GM18507 (cell line): ENCODE results near the gene UBE2G1.

Experiments
- DNase-seq: peaks from one replicate; pipeline ENCODE4 v3.0.0; 2011; ENCODE audit warnings: low read depth; ENCODE audit not compliant: insufficient read length; ENCODE audit errors: extremely low spot score
- FAIRE-seq: peaks from 2 replicates; lab custom pipeline; 2011; peaks lifted over from hg19 to GRCh38; lab: Jason Lieb, UNC

UBE2G1 gene

DNA sequence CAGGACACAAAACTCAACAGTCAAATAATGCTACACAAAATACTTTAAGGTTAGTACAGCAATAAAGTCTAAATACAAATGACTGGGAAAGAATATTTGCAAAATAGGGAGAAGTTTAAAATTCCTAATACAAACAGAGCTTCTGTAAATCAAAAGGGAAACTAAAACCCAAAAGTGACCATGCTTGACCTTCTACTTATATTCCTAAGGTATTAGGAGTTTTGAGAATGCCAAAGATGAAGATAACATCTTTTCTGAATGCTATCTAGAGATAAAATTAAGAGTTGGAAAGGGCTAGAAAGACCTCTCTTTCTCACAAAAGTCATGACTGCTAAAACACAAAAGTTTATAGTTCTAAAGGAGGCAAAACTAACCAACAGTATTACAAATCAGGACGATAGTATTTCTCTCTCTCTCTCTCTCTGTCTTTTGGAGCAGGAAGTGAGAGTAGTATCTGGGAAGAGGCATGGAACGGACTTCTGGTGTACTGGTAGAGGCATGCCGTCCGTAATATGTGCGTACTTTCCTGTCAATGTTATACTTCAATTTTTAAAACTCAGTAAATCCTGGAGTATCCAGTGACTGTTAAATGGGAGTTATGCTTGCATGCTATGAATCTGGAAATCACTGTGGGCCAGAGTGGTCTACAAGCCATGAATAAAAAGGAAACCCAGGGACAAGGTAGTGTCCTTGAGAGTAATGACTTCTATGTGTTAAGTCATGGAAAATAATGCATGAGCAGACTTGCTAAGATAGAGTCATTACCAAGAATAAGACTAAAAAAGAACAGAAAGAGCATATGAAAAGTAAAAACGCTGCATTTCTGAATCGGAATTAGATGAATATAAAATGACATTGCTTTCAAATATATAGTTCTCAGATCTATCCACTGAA, 53.0 kb downstream of the UBE2G1 start:
- peak; percentile 57 for FAIRE-seq
- no peak for DNase-seq

DNA sequence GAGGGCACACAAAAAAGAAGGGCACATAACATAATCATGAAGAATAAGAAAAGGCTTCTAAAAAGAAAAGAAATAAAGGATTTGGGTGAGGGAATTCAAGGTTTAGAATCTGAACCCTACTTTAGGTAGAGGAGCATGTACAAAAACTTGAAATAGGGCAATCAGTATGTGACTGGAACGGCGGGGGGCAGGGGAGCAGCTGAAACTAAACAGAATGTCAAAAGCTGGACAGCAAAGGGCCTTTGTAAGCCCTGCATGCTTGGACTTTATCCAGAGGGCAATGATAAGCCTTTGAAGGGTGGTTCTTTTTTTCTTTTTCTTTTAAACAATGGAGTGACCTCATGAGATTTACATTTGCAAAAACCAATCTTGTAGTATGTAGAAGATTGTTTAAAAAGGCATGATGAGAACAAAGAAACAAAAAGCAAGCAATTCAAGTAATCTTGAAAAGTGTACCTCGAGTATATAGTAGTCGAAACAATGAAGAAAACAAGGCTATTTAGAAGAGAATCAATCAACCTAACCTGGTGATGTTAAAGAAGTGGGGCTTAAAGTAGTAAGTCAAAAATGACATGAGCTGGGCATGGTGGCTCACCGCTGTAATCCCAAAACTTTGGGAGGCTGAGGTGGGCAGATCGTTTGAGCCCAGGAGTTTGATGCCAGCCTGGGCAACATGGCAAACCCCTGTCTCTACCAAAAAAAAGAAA, 56.0 kb downstream of the UBE2G1 start:
- FAIRE-seq (no peak), DNase-seq (no peak)

DNA sequence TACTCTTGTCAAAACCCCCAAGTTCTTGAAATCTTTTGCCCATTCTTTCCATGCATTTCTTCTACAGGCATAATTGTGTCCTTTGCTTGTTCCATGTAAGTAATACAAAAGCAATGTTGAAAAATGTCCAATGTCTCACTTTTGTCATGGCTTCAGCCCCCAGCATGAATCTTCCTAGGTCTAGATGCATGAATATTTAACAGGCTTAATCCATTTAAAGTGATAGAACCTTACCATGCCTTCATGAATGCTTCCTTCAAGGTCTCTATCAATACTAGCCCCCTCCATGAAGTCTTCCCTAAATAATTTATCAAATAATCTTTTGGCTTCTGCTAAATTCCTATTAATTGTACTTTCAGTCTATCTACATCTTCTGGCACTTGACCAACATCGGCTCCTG, 56.6 kb downstream of the UBE2G1 start:
- no peak for FAIRE-seq

DNA sequence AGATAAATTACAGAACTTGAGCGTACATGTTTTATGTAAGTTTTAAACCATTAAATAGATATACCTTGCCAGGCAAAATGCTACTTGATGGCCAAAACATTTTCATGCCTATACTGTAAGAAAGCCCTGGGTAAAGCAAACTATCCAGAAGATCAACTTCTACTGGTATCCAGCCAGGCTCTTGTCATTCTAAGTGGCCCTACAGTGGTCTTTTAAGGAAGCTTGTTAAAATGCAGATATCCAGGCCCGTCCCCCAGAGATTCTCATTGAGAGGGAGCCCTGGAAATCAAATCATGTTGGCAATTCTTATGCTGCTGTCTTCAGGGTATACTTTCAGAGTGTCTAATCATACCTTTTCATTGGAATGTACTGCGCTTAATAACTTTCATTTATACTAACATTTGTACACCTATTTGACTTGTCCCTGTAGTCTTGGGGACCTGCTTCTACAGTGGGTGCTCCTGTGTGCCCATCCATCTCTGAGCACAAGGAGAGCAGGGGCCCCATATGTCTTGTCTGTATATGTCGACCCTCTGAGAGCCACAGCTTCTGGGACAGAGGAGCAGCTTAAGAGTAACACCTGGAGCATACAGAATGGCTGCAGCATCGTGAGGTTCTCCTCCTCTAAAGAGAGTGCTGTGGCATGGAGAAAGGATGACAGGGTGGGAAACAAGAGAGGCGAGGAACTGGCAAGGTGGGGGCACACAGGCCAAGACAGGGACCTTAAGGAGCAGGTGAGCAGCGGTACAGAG, 59.1 kb downstream of the UBE2G1 start:
- FAIRE-seq (no peak), DNase-seq (no peak)

More for the DNA sequence above, 56.6 kb downstream of the UBE2G1 start:
- DNase-seq: no peak

DNA sequence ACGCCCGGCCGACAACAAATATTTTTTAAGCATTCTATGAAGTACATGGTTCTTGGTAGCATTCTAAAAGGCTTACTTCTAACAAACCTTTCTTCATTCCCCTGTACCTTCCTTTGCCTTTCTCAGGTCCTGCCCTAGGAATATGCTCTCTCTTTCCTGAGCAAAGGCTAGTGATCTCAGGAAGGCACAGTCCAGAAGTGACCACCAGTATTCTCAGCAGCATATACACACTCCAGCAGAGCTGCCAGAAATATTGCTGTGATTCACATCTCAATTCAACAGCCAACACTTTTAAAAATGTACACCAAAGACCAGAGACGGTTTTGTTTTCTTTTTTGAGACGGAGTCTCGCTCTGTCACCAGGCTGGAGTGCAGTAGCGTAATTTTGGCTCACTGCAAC, 61.3 kb downstream of the UBE2G1 start:
- DNase-seq: no peak
- no peak for FAIRE-seq

DNA sequence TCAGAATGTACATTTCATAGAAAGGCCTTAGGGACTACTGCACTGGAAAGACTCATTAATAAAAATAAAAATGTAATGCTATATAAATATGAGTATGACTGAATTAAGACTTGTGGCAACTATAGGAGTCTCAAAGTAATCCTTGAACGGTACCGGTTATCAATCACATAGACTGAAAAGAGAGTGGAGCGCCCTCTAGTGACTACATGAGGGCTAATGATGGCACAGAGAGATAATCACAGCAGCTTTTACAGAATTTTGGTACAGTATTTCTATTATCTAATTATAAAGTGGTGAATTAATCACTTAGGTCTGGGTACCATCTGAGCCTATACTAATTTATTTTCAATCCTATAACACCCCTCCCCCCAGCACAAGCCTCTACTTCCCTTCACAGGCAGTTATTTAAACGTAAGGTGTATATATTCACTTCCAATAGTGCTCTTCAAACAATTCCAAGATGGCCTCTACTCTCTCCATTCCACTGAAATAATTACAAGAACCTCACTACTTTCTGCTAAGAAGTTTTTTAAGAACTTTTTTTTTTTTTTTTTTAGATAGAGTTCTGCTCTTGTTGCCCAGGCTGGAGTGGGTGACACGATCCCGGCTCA, 62.0 kb downstream of the UBE2G1 start:
- FAIRE-seq (peak; percentile 64), DNase-seq (peak; percentile 35)

DNA sequence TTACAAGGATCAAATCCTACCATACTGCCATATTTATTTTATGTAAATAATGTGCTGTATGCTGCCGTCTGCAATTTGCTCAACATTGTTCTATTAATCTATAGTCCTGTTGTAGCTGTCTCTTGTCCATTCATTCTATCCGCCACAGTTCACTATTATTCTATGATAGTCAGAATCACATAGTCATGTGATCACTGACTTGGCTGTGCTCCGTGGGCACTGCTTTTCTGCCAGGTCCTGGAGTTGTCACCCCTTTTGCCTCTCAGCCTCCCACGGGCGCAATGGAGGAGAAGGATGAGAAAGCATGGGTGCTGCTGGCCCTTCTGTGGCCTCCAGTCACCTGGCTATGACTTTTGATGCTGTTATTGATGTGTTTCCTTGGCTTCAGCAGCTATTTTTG, 65.4 kb downstream of the UBE2G1 start:
- DNase-seq: no peak
- FAIRE-seq: no peak

DNA sequence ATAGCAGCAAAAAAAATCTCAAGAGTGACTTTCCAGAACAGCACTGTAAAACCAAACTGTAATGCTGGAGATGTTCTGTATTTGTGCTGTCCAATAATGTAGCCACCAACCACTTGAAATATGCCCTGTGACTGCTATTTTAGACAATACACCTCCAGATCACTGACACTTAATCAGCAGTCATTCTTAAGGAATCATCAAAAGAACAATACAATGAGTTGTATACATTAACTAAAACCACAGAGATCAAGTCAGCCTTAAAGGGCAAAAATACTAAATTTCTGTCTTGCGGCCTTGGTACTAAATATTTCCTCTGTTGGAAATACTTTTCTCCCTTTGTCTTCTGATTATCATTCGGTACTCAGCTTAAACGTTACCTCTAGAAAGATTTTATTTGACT, 69.1 kb downstream of the UBE2G1 start:
- no peak for FAIRE-seq
- DNase-seq: no peak

DNA sequence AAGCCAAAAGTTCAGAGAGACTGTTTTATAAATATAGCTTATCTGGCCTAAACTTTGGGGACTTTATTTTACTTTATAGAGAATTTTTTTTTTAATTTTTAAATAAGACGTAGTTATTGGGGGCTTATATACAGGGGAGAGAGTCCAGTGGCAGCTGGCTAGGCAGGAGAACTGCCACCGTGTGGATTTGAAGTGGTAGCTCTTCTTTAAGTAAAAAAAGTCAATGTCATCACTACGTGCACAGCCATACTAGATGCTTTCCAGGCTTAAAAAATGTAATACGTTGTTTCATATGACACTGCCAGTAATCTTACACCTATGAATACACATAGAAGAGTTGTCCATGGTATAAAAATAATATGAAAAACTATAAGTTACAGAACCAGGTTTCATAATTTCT, 70.8 kb downstream of the UBE2G1 start:
- FAIRE-seq: no peak
- DNase-seq: no peak

DNA sequence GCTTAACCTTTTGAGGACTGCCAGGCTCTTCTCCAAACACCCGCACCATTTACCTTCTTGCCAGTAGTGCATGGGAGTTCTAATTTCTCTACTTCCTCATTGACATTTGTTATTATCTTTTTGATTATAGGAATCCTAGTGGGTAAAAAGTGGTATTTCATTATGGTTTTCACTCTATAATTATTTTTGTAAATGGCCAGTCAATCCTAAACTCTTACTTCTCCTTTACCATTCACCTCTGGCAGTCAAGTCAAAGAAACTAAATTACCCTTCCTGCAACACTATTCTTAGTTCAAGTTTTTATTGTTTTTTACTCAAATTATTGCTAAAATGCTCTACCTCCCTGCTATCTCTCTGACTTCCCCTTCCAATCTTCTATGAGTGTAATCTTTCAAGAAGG, 72.9 kb downstream of the UBE2G1 start:
- no peak for DNase-seq
- peak; percentile 59 for FAIRE-seq

DNA sequence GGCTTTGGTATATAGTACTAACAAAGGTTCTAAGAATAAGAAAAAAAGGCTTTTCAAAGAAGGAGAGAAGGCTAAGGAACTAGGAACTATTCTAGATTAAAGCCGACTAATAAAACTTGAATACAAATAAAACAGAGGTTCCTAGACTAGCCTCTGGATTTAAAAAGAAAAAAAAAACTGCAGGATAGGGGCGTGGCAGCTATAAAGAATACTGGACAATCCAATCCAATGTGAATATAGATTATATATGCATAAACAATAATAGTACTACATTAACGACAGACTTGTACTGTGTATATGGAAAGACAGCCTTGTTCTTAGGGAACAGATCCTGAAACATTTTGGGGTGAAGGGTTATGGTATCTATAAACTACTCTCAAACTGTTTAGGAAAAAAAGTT, 78.8 kb downstream of the UBE2G1 start:
- FAIRE-seq (no peak), DNase-seq (no peak)

DNA sequence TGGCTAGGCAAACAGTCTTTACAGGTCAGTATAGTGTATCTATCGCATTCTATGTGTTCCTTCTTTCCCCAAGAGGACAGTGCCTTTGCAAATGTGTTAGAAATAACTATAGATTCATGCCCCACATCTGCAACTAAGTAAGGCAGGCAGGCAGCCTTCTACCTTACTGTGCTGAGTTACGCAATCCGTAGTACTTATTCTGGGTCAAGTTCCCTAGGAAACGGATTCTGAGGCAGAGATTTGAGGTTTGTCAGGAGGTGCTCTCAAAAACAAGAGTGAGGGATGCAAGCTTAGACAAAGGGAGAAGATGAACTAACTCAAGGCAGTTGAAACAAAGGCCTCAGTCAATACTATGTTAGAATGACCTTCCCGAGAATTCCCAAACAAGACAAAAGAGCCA, 90.0 kb downstream of the UBE2G1 start:
- FAIRE-seq: no peak

DNA sequence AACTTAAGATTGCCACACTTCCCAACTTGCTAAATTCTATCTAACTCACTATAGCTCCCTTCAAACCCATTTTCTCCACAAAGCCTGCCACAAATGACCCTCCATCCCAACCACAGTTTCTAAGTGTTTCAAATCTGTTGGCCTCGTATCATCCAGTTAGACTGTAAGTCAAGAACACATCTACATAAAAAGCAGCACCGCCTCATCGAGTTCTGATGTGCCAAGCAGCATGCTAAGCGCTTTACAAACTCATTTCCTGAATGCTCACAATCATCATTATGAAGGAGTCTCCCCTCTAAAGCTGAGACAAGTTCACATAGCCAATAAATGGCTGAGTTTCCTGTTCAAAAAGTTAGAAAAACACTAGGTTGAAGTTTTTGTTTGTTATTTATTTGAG, 93.5 kb downstream of the UBE2G1 start:
- FAIRE-seq: no peak
- no peak for DNase-seq

More for the DNA sequence above, 90.0 kb downstream of the UBE2G1 start:
- no peak for DNase-seq

DNA sequence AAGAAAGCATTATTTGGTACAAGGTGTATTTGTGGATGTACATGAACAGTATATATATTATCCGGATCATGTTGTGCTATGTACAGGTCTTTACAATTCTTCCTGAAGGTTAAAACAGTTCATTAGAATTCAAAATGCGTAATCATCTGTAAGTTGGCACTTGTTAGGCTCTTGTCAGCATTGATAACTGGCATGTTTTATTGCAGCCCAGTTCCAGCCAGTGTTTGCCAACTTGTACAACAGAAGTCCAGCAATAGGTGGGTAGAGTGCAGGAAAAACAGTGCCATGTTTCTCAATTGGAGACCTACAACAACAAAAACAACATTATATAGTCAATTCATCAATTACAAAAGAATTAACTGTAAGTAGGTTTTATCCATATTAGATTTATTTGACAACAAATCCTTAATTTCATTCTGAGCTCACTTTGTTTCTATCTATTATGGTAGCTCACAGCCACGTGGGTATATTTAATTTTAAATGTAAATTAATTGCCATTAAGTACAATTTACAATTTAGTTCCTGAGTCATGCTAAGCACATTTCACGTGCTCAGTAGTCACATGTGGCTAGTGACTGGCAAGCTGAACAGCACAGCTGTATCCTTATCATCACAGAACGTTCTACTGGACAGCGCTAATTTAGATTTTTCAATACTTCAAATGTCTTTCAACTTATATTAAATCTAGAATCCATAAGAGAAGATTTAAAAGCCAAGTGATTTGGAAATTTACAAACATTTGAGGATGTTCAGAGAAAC, 94.1 kb downstream of the UBE2G1 start:
- FAIRE-seq: no peak

DNA sequence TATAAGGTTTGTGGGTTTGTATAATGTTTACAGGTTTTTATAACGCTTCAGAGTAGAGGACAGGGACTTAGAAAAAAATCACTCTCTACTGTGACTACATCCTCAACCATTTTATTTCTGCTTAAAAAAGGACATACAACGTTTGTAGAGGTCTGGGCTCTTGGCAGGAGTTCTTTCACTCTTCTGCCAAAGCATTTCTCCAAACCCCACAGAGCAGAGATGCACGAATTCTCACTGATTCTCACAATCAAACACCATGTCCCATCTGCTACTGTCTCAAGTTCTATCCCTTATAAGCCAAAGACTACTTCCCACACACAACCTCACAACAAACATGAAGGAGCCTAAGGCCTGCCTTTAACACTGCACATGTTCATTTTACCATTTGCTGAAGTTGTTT, 95.7 kb downstream of the UBE2G1 start:
- no peak for DNase-seq
- FAIRE-seq: no peak

More for the DNA sequence above, 94.1 kb downstream of the UBE2G1 start:
- no peak for DNase-seq

DNA sequence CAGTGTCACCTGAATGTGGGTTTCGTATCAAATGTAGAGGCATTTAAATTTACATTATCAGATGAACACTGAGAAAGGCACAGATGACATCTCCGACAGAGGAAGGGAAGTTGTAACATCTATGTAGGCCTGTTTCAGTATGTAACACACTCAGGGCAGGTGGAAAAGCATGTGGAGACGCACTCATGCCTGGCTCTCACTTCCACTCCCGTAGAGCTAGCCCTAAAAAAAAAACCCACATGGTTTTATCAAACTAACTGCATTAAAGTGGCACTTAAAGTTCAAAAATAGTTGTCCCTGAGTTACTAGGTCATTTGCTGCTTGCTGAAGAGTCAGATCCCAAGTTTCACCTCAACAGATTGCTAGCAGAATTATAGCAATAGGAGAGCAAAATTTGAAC, 96.6 kb downstream of the UBE2G1 start:
- DNase-seq (no peak), FAIRE-seq (no peak)

DNA sequence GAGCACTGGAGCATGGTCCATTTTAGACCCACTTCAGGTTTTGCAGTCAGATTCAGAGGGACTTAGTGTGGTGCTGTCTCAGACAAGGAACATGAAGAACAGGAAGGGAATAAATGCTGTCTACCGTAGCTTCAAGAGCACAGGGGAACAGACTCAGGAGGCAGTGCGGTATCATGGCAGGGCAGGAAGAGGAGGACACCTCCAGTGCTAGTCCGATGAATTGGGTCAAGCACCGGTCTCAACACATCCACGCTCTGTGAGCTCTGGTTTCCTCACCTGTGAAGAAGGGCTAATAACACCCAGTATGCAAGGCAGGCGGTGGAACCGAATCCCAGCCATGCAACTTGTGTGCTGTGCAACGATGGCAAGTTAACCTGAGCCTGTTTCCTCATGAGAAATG, 99.1 kb downstream of the UBE2G1 start:
- no peak for FAIRE-seq
- DNase-seq: no peak

DNA sequence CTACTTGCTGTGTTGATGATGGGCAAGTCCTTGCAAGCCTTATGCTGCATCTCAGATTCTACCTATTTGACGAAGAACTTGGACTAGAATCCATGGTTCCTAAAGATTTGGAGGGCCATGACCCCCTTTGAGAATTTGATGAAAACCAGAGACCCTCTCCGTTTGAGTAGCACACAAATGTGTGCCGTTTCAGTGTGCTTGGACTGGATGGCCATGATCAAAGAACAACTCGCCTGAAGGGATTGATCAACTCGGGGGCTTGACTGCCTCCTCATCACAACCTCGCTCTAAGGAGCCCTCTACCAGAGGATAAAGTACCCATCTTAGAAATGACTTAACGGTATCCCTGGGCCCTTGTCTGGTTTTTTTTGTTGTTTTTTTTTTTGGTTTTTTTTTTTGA, 99.9 kb downstream of the UBE2G1 start:
- DNase-seq (no peak), FAIRE-seq (no peak)
